Measurements from ENCODE around the gene JAKMIP3.

The JAKMIP3 gene

DNA sequence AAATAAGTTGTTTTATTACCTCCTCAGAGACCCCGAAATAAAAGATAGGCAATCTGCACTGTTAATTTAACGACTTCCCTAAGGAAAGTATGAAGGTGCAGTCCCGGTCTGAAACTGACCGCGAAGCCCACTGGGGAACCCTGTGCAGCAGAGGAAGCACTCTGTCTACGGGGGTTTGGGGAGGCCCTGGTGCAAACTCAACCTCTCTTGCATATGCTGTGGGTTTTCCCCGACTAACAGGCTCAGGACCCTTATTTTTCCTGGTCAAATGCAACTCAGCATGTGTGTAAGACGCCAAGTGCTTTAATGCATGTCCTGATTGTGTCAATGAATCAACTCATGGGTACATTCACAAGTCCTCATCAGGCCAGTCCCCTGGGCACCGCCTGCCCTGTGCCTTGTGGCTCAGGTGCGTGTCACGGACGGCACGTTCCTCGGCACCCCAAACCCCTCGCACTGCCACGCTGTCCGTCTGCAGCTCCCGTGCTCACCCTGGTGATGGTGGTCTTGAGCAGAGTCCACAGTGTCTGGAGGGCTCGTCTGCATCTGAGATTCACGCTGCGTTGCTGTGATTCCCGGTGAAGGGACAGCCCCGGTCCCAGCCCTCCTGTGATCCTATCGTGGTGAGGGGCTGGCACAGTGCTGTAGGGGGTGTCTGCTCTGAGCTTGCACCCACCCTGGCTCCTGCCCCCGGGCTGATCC lies 33.8 kb downstream of the JAKMIP3 start:
- 80% methylated on average over 22 of the region's 25 CpGs for WGBS
- DNase-seq = no peak
- no peak overlapping the region for H2AFZ ChIP-seq (ENCODE audit: low read depth, low read length)
- no peak overlapping the region for H4K8ac ChIP-seq (ENCODE audit: low read length)
- no peak overlapping the region for H3K27ac ChIP-seq (ENCODE audit: low read length, poor library complexity, severe bottlenecking)
- H3K79me1 ChIP-seq (replicated peaks; ENCODE audit: low read length, poor library complexity, severe bottlenecking) = no peaks in the 10 kb centered on the region
- no peaks in the 10 kb centered on the region for H3K9me3 ChIP-seq (ENCODE audit: control insufficient read depth, low read length)
- no peak overlapping the region for H4K91ac ChIP-seq (ENCODE audit: low read length)
- H2BK15ac ChIP-seq (ENCODE audit: low read depth, poor library complexity, severe bottlenecking) = no peak overlapping the region
- no peak overlapping the region for H2BK5ac ChIP-seq (ENCODE audit: low read depth, low read length, poor library complexity, severe bottlenecking)
- no peak overlapping the region for H3K4me3 ChIP-seq (ENCODE audit: insufficient read depth in 1 of 2, low read depth in 1 of 2, low read length in 2 of 2)
- H3K4me2 ChIP-seq (ENCODE audit: low read length, poor library complexity, severe bottlenecking) = no peak overlapping the region
- H3K14ac ChIP-seq (ENCODE audit: low read length in 2 of 2) = no peak overlapping the region
- H3K23ac ChIP-seq (ENCODE audit: low read length in 2 of 2) = no peak overlapping the region
- no peak overlapping the region for H2AK5ac ChIP-seq (ENCODE audit: low read length, severe bottlenecking)
- H2BK12ac ChIP-seq (ENCODE audit: low read length in 2 of 2) = no peak overlapping the region
- no peak overlapping the region for H3K9ac ChIP-seq (ENCODE audit: low read length)
- no peak overlapping the region for H3K4ac ChIP-seq (ENCODE audit: low read depth in 1 of 2, low read length in 2 of 2)
- no peak overlapping the region for H3K18ac ChIP-seq (ENCODE audit: low read depth in 1 of 2, low read length in 2 of 2)
- no peak overlapping the region for H2BK120ac ChIP-seq (ENCODE audit: low read depth, low read length)
- H3K4me1 ChIP-seq (ENCODE audit: control insufficient read depth, insufficient read depth, low read depth, low read length) = peaks cover 2% of the 10 kb centered on the region
- H3K27me3 ChIP-seq (ENCODE audit: control insufficient read depth in 1 of 2, insufficient read depth in 1 of 2, low read length in 2 of 2) = peaks cover 4 to 39% of the 10 kb centered on the region in 2 experiments
- no peaks in the 10 kb centered on the region for H3K36me3 ChIP-seq (ENCODE audit: control insufficient read depth in 1 of 2, insufficient read depth in 2 of 2, low read depth in 1 of 2, low read length in 2 of 2)

- peaks cover 2% of the 10 kb centered on the region for H3K4me1 ChIP-seq (ENCODE audit: control insufficient read depth, insufficient read depth, low read depth, low read length)
- H3K79me1 ChIP-seq (replicated peaks; ENCODE audit: low read length, poor library complexity, severe bottlenecking) = no peaks in the 10 kb centered on the region
- no peak overlapping the region for H2AK5ac ChIP-seq (ENCODE audit: low read length, severe bottlenecking)
- H2AFZ ChIP-seq (ENCODE audit: low read depth, low read length) = no peak overlapping the region
- H2BK120ac ChIP-seq (ENCODE audit: low read depth, low read length) = no peak overlapping the region
- H3K27ac ChIP-seq (ENCODE audit: low read length, poor library complexity, severe bottlenecking) = no peak overlapping the region
- no peak overlapping the region for H3K14ac ChIP-seq (ENCODE audit: low read length in 2 of 2)
- H3K18ac ChIP-seq (ENCODE audit: low read depth in 1 of 2, low read length in 2 of 2) = no peak overlapping the region
- 95% methylated on average over 15 of the region's 15 CpGs for WGBS
- no peaks in the 10 kb centered on the region for H3K9me3 ChIP-seq (ENCODE audit: control insufficient read depth, low read length)
- H3K27me3 ChIP-seq (ENCODE audit: control insufficient read depth in 1 of 2, insufficient read depth in 1 of 2, low read length in 2 of 2) = peaks cover 4 to 39% of the 10 kb centered on the region in 2 experiments
- no peak overlapping the region for H4K8ac ChIP-seq (ENCODE audit: low read length)
- no peak overlapping the region for H2BK5ac ChIP-seq (ENCODE audit: low read depth, low read length, poor library complexity, severe bottlenecking)
- no peak overlapping the region for H3K4ac ChIP-seq (ENCODE audit: low read depth in 1 of 2, low read length in 2 of 2)
- no peaks in the 10 kb centered on the region for H3K36me3 ChIP-seq (ENCODE audit: control insufficient read depth in 1 of 2, insufficient read depth in 2 of 2, low read depth in 1 of 2, low read length in 2 of 2)
- no peak overlapping the region for H3K23ac ChIP-seq (ENCODE audit: low read length in 2 of 2)
- H4K91ac ChIP-seq (ENCODE audit: low read length) = no peak overlapping the region
- no peak overlapping the region for H2BK12ac ChIP-seq (ENCODE audit: low read length in 2 of 2)
- DNase-seq = no peak
- no peak overlapping the region for H2BK15ac ChIP-seq (ENCODE audit: low read depth, poor library complexity, severe bottlenecking)
- no peak overlapping the region for H3K4me2 ChIP-seq (ENCODE audit: low read length, poor library complexity, severe bottlenecking)
- H3K9ac ChIP-seq (ENCODE audit: low read length) = no peak overlapping the region
- no peak overlapping the region for H3K4me3 ChIP-seq (ENCODE audit: insufficient read depth in 1 of 2, low read depth in 1 of 2, low read length in 2 of 2)
Observed at GRCh38 chr10:132100091-132100481, 34.3 kb downstream of the JAKMIP3 start.

GRCh38 chr10:132100556-132101349 lies 35.0 kb downstream of the JAKMIP3 start:
- Histone ChIP-seq H3K36me3 (ENCODE audit: control insufficient read depth in 1 of 2, insufficient read depth in 2 of 2, low read depth in 1 of 2, low read length in 2 of 2) (no peaks in the 10 kb centered on the region), H3K18ac (ENCODE audit: low read depth in 1 of 2, low read length in 2 of 2) (no peak overlapping the region), H2AK5ac (ENCODE audit: low read length, severe bottlenecking) (no peak overlapping the region), H4K91ac (ENCODE audit: low read length) (no peak overlapping the region), H2BK5ac (ENCODE audit: low read depth, low read length, poor library complexity, severe bottlenecking) (no peak overlapping the region), H3K27me3 (ENCODE audit: control insufficient read depth in 1 of 2, insufficient read depth in 1 of 2, low read length in 2 of 2) (peaks cover 4 to 33% of the 10 kb centered on the region in 2 experiments), H2AFZ (ENCODE audit: low read depth, low read length) (no peak overlapping the region), H3K4me3 (ENCODE audit: insufficient read depth in 1 of 2, low read depth in 1 of 2, low read length in 2 of 2) (no peak overlapping the region), H3K79me1 (replicated peaks; ENCODE audit: low read length, poor library complexity, severe bottlenecking) (no peaks in the 10 kb centered on the region), H3K4ac (ENCODE audit: low read depth in 1 of 2, low read length in 2 of 2) (no peak overlapping the region), H4K8ac (ENCODE audit: low read length) (no peak overlapping the region), H3K4me2 (ENCODE audit: low read length, poor library complexity, severe bottlenecking) (no peak overlapping the region), H2BK120ac (ENCODE audit: low read depth, low read length) (no peak overlapping the region), H3K27ac (ENCODE audit: low read length, poor library complexity, severe bottlenecking) (no peak overlapping the region), H3K9ac (ENCODE audit: low read length) (no peak overlapping the region), H3K23ac (ENCODE audit: low read length in 2 of 2) (no peak overlapping the region), H2BK15ac (ENCODE audit: low read depth, poor library complexity, severe bottlenecking) (no peak overlapping the region), H3K14ac (ENCODE audit: low read length in 2 of 2) (no peak overlapping the region), H3K4me1 (ENCODE audit: control insufficient read depth, insufficient read depth, low read depth, low read length) (peaks cover 2% of the 10 kb centered on the region), H2BK12ac (ENCODE audit: low read length in 2 of 2) (no peak overlapping the region), H3K9me3 (ENCODE audit: control insufficient read depth, low read length) (no peaks in the 10 kb centered on the region)
- no peak for DNase-seq
- 88% methylated on average over 24 of the region's 27 CpGs for WGBS

- Histone ChIP-seq H3K4ac (ENCODE audit: low read depth in 1 of 2, low read length in 2 of 2) (no peak overlapping the region), H3K23ac (ENCODE audit: low read length in 2 of 2) (no peak overlapping the region), H4K91ac (ENCODE audit: low read length) (no peak overlapping the region), H3K9ac (ENCODE audit: low read length) (no peak overlapping the region), H2BK120ac (ENCODE audit: low read depth, low read length) (no peak overlapping the region), H2AK5ac (ENCODE audit: low read length, severe bottlenecking) (no peak overlapping the region), H3K79me1 (replicated peaks; ENCODE audit: low read length, poor library complexity, severe bottlenecking) (no peaks in the 10 kb centered on the region), H3K14ac (ENCODE audit: low read length in 2 of 2) (no peak overlapping the region), H3K27ac (ENCODE audit: low read length, poor library complexity, severe bottlenecking) (no peak overlapping the region), H3K36me3 (ENCODE audit: control insufficient read depth in 1 of 2, insufficient read depth in 2 of 2, low read depth in 1 of 2, low read length in 2 of 2) (no peaks in the 10 kb centered on the region), H2AFZ (ENCODE audit: low read depth, low read length) (no peak overlapping the region), H3K18ac (ENCODE audit: low read depth in 1 of 2, low read length in 2 of 2) (no peak overlapping the region), H2BK12ac (ENCODE audit: low read length in 2 of 2) (no peak overlapping the region), H3K27me3 (ENCODE audit: control insufficient read depth in 1 of 2, insufficient read depth in 1 of 2, low read length in 2 of 2) (peaks cover 4 to 30% of the 10 kb centered on the region in 2 experiments), H3K4me1 (ENCODE audit: control insufficient read depth, insufficient read depth, low read depth, low read length) (peaks cover 2% of the 10 kb centered on the region), H3K4me3 (ENCODE audit: insufficient read depth in 1 of 2, low read depth in 1 of 2, low read length in 2 of 2) (no peak overlapping the region), H4K8ac (ENCODE audit: low read length) (no peak overlapping the region), H3K4me2 (ENCODE audit: low read length, poor library complexity, severe bottlenecking) (no peak overlapping the region), H2BK15ac (ENCODE audit: low read depth, poor library complexity, severe bottlenecking) (no peak overlapping the region), H3K9me3 (ENCODE audit: control insufficient read depth, low read length) (no peaks in the 10 kb centered on the region), H2BK5ac (ENCODE audit: low read depth, low read length, poor library complexity, severe bottlenecking) (no peak overlapping the region)
- DNase-seq = no peak
- WGBS = 75% methylated on average over 10 of the region's 10 CpGs
Observed at GRCh38 chr10:132101529-132101928, 35.8 kb downstream of the JAKMIP3 start.
